HL-60 (cell line): ENCODE results near the gene MGP.

Experiments used
- DNase-seq, 2 experiments: peaks; one replicate each; pipeline ENCODE4 v3.0.0-alpha.2; 2010 to 2020; ENCODE audit warnings: low read depth in 1 of 2, low spot score in 1 of 2
- H3K27ac ChIP-seq: fragments of 250-450 bp; sonication (Bioruptor Pico); replicated peaks from 2 replicates; pipeline ENCODE4 v1.5.1; 2020; ENCODE audit warnings: mild to moderate bottlenecking, moderate library complexity
- H3K27me3 ChIP-seq: fragments of 250-450 bp; sonication (Bioruptor Pico); 2 replicates; pipeline ENCODE4 v1.5.1; 2021; ENCODE audit warnings: mild to moderate bottlenecking, moderate library complexity; ENCODE audit not compliant: insufficient read depth, poor library complexity, severe bottlenecking
- H3K4me3 ChIP-seq: replicated peaks from 2 replicates; pipeline ENCODE4 v1.5.1; 2011; ENCODE audit warnings: mild to moderate bottlenecking, control low read depth, low read length; ENCODE audit not compliant: insufficient read depth
- CTCF ChIP-seq: IDR thresholded peaks from one replicate; pipeline ENCODE4 v1.5.1; 2011; ENCODE audit warnings: low read length, control low read depth, inconsistent platforms; ENCODE audit not compliant: insufficient read depth
- GABPA ChIP-seq: IDR thresholded peaks from 2 replicates; pipeline ENCODE4 v1.6.1; 2012; ENCODE audit warnings: low read depth
- POLR2AphosphoS5 ChIP-seq: IDR thresholded peaks from 2 replicates; pipeline ENCODE4 v1.6.1; 2012; ENCODE audit warnings: low read depth
- REST ChIP-seq: IDR thresholded peaks from 2 replicates; pipeline ENCODE4 v1.6.1; 2012; ENCODE audit warnings: low read depth; ENCODE audit not compliant: insufficient replicate concordance
- SPI1 ChIP-seq: IDR thresholded peaks from 2 replicates; pipeline ENCODE4 v1.6.1; 2012; ENCODE audit warnings: low read depth, mild to moderate bottlenecking, borderline replicate concordance

MGP gene

GRCh38 chr12:14892726-14893505 lies 7.3 kb upstream of the MGP start:
- DNase-seq: no peak
- no peak overlapping the region for H3K27ac ChIP-seq

GRCh38 chr12:14890701-14891100 lies 5.0 kb upstream of the MGP start:
- H3K27ac ChIP-seq: no peak overlapping the region
- H3K4me3 ChIP-seq: no peak overlapping the region
- H3K27me3 ChIP-seq: no peaks in the 10 kb centered on the region
- TF ChIP-seq CTCF (no peak), REST (no peak), POLR2AphosphoS5 (no peak), GABPA (no peak), SPI1 (no peak)
- DNase-seq: no peak

More at GRCh38 chr12:14892726-14893505, 7.3 kb upstream of the MGP start:
- H3K4me3 ChIP-seq: no peak overlapping the region
- TF ChIP-seq REST (no peak), GABPA (no peak)
- H3K27me3 ChIP-seq: no peaks in the 10 kb centered on the region

- Histone ChIP-seq H3K27me3 (no peaks in the 10 kb centered on the region), H3K4me3 (no peak overlapping the region), H3K27ac (no peak overlapping the region)
- TF ChIP-seq POLR2AphosphoS5: no peak
- TF ChIP-seq CTCF: no peak
- no peak for TF ChIP-seq SPI1
- TF ChIP-seq REST: no peak
- no peak for TF ChIP-seq GABPA
- no peak for DNase-seq
Measured at GRCh38 chr12:14886271-14886670, 617 bp upstream of the MGP start.
